Right ventricle myocardium inferior (tissue), 1 donor: ENCODE results near the gene LTBP3. TPM values are rescaled to one million over a fixed set of nuclear protein-coding genes. Genes with fewer than 3 reads are reported as not detected.
A peak's percentile ranks its signal among the peaks of the same experiment; 100 is the strongest.

ENCODE experiments used
- ATAC-seq: fragments of 200-7000 bp; cut with Tn5 transposase; one replicate; pipeline ENCODE4 v1.9.1; 2020; ENCODE audit warnings: mild to moderate bottlenecking, moderate library complexity
- DNase-seq: peaks from one replicate; pipeline ENCODE4 v3.0.0; 2021; ENCODE audit errors: missing footprints
- intact Hi-C: fragments of 100-400 bp; cut with DNase I; formaldehyde crosslinking; loops from one replicate; pipeline ENCODE4 v1.11.0; 2022
- total RNA-seq: library from RNA; stranded (reverse); fragmentation: NEBNext Ultra II Directional; extraction: Animal tissue kit (Norgen Biotek cat#: 25700); gene quantifications from one replicate; pipeline ENCODE4 v1.2.1, GENCODE V29; 2021
- donor health status: DM: no; HTN: yes; CAD: no; lungs with severe emphysema.

LTBP3 gene
- total RNA-seq, 1 donor from 2014 or later = 72.3 TPM

- DNase-seq (no peak), ATAC-seq (no peak)
- intact Hi-C loops = no loop called here
These were observed 12.3 kb downstream of the LTBP3 start for GRCh38 chr11:65545853-65546216.

- ATAC-seq (no peak), DNase-seq (no peak)
- intact Hi-C loops = no loop called here
These were observed 15.3 kb downstream of the LTBP3 start for GRCh38 chr11:65542738-65543390.

- DNase-seq (no peak), ATAC-seq (no peak)
- intact Hi-C loops = loop anchor here (1.0 to 2.0 kb wide), 3 partner anchors 29 to 73 kb away; partner anchors contain the start of genes MAP3K11, PCNX3 and ZNRD2
These were observed 16.8 kb downstream of the LTBP3 start for GRCh38 chr11:65541093-65541982.

- ATAC-seq (peak; percentile 94), DNase-seq (peak; percentile 97)
- intact Hi-C loops = loop anchor here (1.0 to 2.0 kb wide), 5 partner anchors 17 to 74 kb away; partner anchors contain the start of genes MAP3K11, PCNX3 and ZNRD2
These were observed 17.7 kb downstream of the LTBP3 start for GRCh38 chr11:65540290-65541092.

- intact Hi-C loops = loop anchor here (1.0 to 2.0 kb wide), 4 partner anchors 17 to 75 kb away; partner anchors contain the start of genes MAP3K11 and PCNX3
- no peak for DNase-seq
- peak; percentile 6 for ATAC-seq
These were observed 18.3 kb downstream of the LTBP3 start for GRCh38 chr11:65539744-65540289.

GRCh38 chr11:65538915-65539743 lies 19.0 kb downstream of the LTBP3 start:
- DNase-seq (no peak), ATAC-seq (no peak)
- intact Hi-C loops = no loop called here

- intact Hi-C loops = no loop called here
- no peak for DNase-seq
These were observed 19.8 kb downstream of the LTBP3 start for GRCh38 chr11:65538232-65538914.

GRCh38 chr11:65537620-65538231 lies 20.4 kb downstream of the LTBP3 start:
- ATAC-seq = no peak
- DNase-seq = no peak
- intact Hi-C loops = no loop called here

More at GRCh38 chr11:65538232-65538914, 19.8 kb downstream of the LTBP3 start:
- ATAC-seq = no peak

GRCh38 chr11:65537296-65537597 lies 20.9 kb downstream of the LTBP3 start:
- intact Hi-C loops = no loop called here
- DNase-seq = no peak
- ATAC-seq = no peak

GRCh38 chr11:65536412-65537295 lies 21.5 kb downstream of the LTBP3 start:
- no peak for DNase-seq
- intact Hi-C loops = no loop called here
- no peak for ATAC-seq

- intact Hi-C loops = no loop called here
- DNase-seq = no peak
- no peak for ATAC-seq
These were observed 23.1 kb downstream of the LTBP3 start for GRCh38 chr11:65535102-65535501.

GRCh38 chr11:65532388-65533064 lies 25.6 kb downstream of the LTBP3 start:
- ATAC-seq = no peak
- DNase-seq = no peak
- intact Hi-C loops = no loop called here

GRCh38 chr11:65530157-65530496 lies 28.0 kb downstream of the LTBP3 start:
- intact Hi-C loops = no loop called here
- no peak for ATAC-seq
- no peak for DNase-seq

GRCh38 chr11:65529475-65530156 lies 28.5 kb downstream of the LTBP3 start:
- ATAC-seq = no peak
- intact Hi-C loops = no loop called here
- no peak for DNase-seq

- ATAC-seq (no peak), DNase-seq (no peak)
- intact Hi-C loops = no loop called here
These were observed 29.3 kb downstream of the LTBP3 start for GRCh38 chr11:65528819-65529350.
